ENCODE measurements around the gene RANBP17. TPM values are rescaled to one million over a fixed set of nuclear protein-coding genes. Genes with fewer than 3 reads are reported as not detected.
A peak's percentile ranks its signal among the peaks of the same experiment; 100 is the strongest.

The RANBP17 gene
- total RNA-seq (2014; rRNA removed; shearing (Covaris generic)) (3.8 and 5.6 TPM in 2 replicates), polyA plus RNA-seq (2016; fragmentation: Nextera tagmentation; extraction: Ambion mirVana) (2.3 and 3.7 TPM in 2 replicates)

DNA sequence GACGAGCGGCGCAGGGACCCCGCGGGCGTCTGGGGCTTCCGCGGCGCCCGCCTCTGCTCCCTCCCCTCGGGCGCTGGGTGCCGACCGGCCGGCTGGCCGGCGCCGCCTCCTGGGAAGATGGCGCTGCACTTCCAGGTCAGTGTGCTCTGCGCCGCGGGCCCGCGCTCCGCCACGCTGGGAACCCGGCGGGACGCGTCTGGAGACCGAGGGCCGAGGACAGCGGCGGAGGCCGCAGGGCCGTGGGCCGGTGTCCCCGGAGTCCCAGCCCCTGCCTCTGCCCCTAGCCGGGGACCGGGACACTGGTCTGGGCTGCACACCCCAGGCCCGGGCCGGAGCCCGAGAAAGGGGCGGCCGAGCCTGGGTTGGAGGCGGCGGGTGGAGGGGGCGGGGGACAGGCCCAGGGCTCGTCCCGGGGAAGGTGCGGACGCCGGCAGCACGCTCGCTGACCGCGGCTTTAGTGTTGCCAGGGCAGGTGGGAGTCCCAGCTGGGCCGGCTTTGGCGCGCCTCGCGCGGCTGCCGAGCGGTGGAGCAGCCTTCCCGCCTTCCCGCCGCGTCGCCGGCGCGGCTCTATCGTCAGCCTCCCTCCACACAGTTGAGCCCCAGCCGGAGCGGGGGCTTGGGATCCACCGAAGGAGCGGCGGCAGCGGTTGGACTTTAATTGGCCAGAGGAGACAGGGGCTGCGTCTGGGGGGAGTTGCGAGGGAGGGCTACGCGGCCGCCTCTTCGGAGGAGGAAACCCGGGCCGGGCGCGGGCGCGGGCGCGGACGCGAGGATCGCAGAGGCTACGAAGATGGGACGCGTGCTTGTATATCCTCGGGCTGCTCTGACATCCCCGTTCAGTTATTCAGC is at the start of gene RANBP17:
RANBP17 (plus strand) TSS at position 102 of the 850 bp plus-strand sequence.
- 4 to 9% methylated on average over 37 to 65 of the region's 102 CpGs for WGBS, 2 experiments (ENCODE audit: low coverage in 1 of 2, low lambda C conversion rate in 2 of 2, missing lambda C conversion rate in 2 of 2)
- Histone ChIP-seq H3F3A (ENCODE audit: insufficient read depth) (peaks cover 9% of the 10 kb centered on the region), H3K36me3 (ENCODE audit: low read depth) (no peaks in the 10 kb centered on the region), H3K4me2 (ENCODE audit: unreplicated experiment) (peak within 1 kb of the TSS; percentile 71), H3K79me2 (ENCODE audit: insufficient read depth) (no peaks in the 10 kb centered on the region; the same call in 1 of the 2 replicates), H3K4me1 (ENCODE audit: insufficient read depth) (no peaks in the 10 kb centered on the region), H3K9me3 (ENCODE audit: low read depth) (no peaks in the 10 kb centered on the region), H2AFZ (peak within 1 kb of the TSS; percentile 73), H3K27me3 (replicated peaks; ENCODE audit: insufficient read depth) (no peaks in the 10 kb centered on the region), H4K20me1 (ENCODE audit: insufficient read depth) (no peaks in the 10 kb centered on the region), H3K9ac (peak within 1 kb of the TSS; percentile 75), H3K9me2 (ENCODE audit: insufficient read depth) (no peaks in the 10 kb centered on the region), H3K4me3 (peak within 1 kb of the TSS; percentile 76), H3K27ac (peak within 1 kb of the TSS; percentile 34; the same call in 1 of the 2 replicates)
- in situ Hi-C loops (cut with MboI), result no loop called here
- TF ChIP-seq EZH2phosphoT487 (IDR thresholded peaks at IDR 0.05; ENCODE audit: insufficient read depth, low read depth), result no peak
- TF ChIP-seq EZH2 (IDR thresholded peaks at IDR 0.05; ENCODE audit: insufficient read depth, poor library complexity, severe bottlenecking), result no peak
- DNase-seq, result peak; percentile 82

GRCh38 chr5:170813231-170813630 is 48.6 kb upstream of the RANBP17 start:
- no peak for TF ChIP-seq EZH2 (IDR thresholded peaks at IDR 0.05; ENCODE audit: insufficient read depth, poor library complexity, severe bottlenecking)
- TF ChIP-seq EZH2phosphoT487 (IDR thresholded peaks at IDR 0.05; ENCODE audit: insufficient read depth, low read depth), result no peak
- H3K36me3 ChIP-seq (ENCODE audit: low read depth), result no peaks in the 10 kb centered on the region
- H3F3A ChIP-seq (ENCODE audit: insufficient read depth), result 0 out of 2 replicates have a peak, but pooled peaks cover 6% of the 10 kb centered on the region
- H3K9ac ChIP-seq, result no peak overlapping the region
- no peaks in the 10 kb centered on the region for H3K27me3 ChIP-seq (replicated peaks; ENCODE audit: insufficient read depth)
- H3K9me2 ChIP-seq (ENCODE audit: insufficient read depth), result no peaks in the 10 kb centered on the region
- no peak overlapping the region for H3K4me2 ChIP-seq (ENCODE audit: unreplicated experiment)
- WGBS, 2 experiments (ENCODE audit: low coverage in 1 of 2, low lambda C conversion rate in 2 of 2, missing lambda C conversion rate in 2 of 2), result 58 to 63% methylated on average over 5 of the region's 5 CpGs
- no peak overlapping the region for H3K4me3 ChIP-seq
- H3K4me1 ChIP-seq (ENCODE audit: insufficient read depth), result no peaks in the 10 kb centered on the region
- H3K79me2 ChIP-seq (ENCODE audit: insufficient read depth), result no peaks in the 10 kb centered on the region
- no peak overlapping the region for H3K27ac ChIP-seq
- no peak overlapping the region for H2AFZ ChIP-seq
- H3K9me3 ChIP-seq (ENCODE audit: low read depth), result no peaks in the 10 kb centered on the region
- in situ Hi-C loops (cut with MboI), result no loop called here
- DNase-seq, result no peak
- no peaks in the 10 kb centered on the region for H4K20me1 ChIP-seq (ENCODE audit: insufficient read depth)

DNA sequence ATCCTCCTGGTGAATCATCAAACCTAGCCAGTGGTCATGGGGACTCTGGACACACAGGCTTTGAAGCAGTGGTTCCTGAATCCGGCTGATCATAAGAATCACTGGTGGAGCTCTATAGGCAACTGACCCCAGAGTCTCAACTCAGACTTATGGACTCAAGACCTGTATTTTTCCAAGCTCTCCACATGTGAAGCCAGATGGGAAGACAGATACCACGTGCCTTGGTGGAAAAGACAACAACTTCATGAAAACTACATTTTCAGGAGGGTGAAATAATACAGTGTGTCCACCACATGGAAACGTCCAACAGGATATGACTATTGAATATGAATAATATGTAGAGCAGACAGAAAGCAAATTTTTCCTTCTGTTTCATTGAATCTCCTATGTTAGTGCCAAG is 44.6 kb upstream of the RANBP17 start:
- Histone ChIP-seq H3K27ac (no peak overlapping the region), H4K20me1 (ENCODE audit: insufficient read depth) (no peaks in the 10 kb centered on the region)
- DNase-seq, result no peak

GRCh38 chr5:170818232-170818631 is 43.6 kb upstream of the RANBP17 start:
- Histone ChIP-seq H4K20me1 (ENCODE audit: insufficient read depth) (no peaks in the 10 kb centered on the region), H3K27me3 (replicated peaks; ENCODE audit: insufficient read depth) (no peaks in the 10 kb centered on the region), H3K79me2 (ENCODE audit: insufficient read depth) (no peaks in the 10 kb centered on the region), H3K36me3 (ENCODE audit: low read depth) (no peaks in the 10 kb centered on the region), H3K27ac (peak overlapping the region; percentile 65), H3K4me3 (no peak overlapping the region), H2AFZ (no peak overlapping the region), H3K9ac (peak overlapping the region; percentile 55), H3K4me2 (ENCODE audit: unreplicated experiment) (peak overlapping the region; percentile 15), H3K4me1 (ENCODE audit: insufficient read depth) (peaks cover 9% of the 10 kb centered on the region; the same call in 1 of the 2 replicates), H3K9me3 (ENCODE audit: low read depth) (no peaks in the 10 kb centered on the region), H3K9me2 (ENCODE audit: insufficient read depth) (no peaks in the 10 kb centered on the region), H3F3A (ENCODE audit: insufficient read depth) (peaks cover 12% of the 10 kb centered on the region; the same call in 1 of the 2 replicates)
- in situ Hi-C loops (cut with MboI), result no loop called here
- peak; percentile 71 for DNase-seq
- WGBS, 2 experiments (ENCODE audit: low coverage in 1 of 2, low lambda C conversion rate in 2 of 2, missing lambda C conversion rate in 2 of 2), result 21 to 57% methylated on average over 1 of the region's 1 CpG
- TF ChIP-seq EZH2phosphoT487 (IDR thresholded peaks at IDR 0.05; ENCODE audit: insufficient read depth, low read depth), result no peak
- TF ChIP-seq EZH2 (IDR thresholded peaks at IDR 0.05; ENCODE audit: insufficient read depth, poor library complexity, severe bottlenecking), result no peak

More for the DNA sequence above, 44.6 kb upstream of the RANBP17 start:
- in situ Hi-C loops (cut with MboI), result no loop called here
- H3K36me3 ChIP-seq (ENCODE audit: low read depth), result no peaks in the 10 kb centered on the region
- H3K79me2 ChIP-seq (ENCODE audit: insufficient read depth), result no peaks in the 10 kb centered on the region
- peaks cover 12% of the 10 kb centered on the region; the same call in 1 of the 2 replicates for H3F3A ChIP-seq (ENCODE audit: insufficient read depth)
- no peaks in the 10 kb centered on the region for H3K9me3 ChIP-seq (ENCODE audit: low read depth)
- TF ChIP-seq EZH2phosphoT487 (IDR thresholded peaks at IDR 0.05; ENCODE audit: insufficient read depth, low read depth), result no peak
- TF ChIP-seq EZH2 (IDR thresholded peaks at IDR 0.05; ENCODE audit: insufficient read depth, poor library complexity, severe bottlenecking), result no peak
- no peak overlapping the region for H3K9ac ChIP-seq
- H3K4me1 ChIP-seq (ENCODE audit: insufficient read depth), result peaks cover 9% of the 10 kb centered on the region; the same call in 1 of the 2 replicates
- WGBS, 2 experiments (ENCODE audit: low coverage in 1 of 2, low lambda C conversion rate in 2 of 2, missing lambda C conversion rate in 2 of 2), result 19 to 38% methylated on average over 3 of the region's 3 CpGs
- no peaks in the 10 kb centered on the region for H3K27me3 ChIP-seq (replicated peaks; ENCODE audit: insufficient read depth)
- H3K4me3 ChIP-seq, result no peak overlapping the region
- no peak overlapping the region for H3K4me2 ChIP-seq (ENCODE audit: unreplicated experiment)
- H3K9me2 ChIP-seq (ENCODE audit: insufficient read depth), result no peaks in the 10 kb centered on the region
- no peak overlapping the region for H2AFZ ChIP-seq
